GM18498 (cell line): ENCODE data around the gene MDH2.
"Not testable (repeated sequence)": the region's sequence is repeated elsewhere in the genome, so short reads cannot be mapped to it uniquely, and the experiment has no call there.

ENCODE experiments used
- ATAC-seq: cut with Tn5 transposase; IDR thresholded peaks from one replicate; pipeline ENCODE4 v1.9.1; 2021; ENCODE audit warnings: mild to moderate bottlenecking, moderate library complexity; ENCODE audit not compliant: unreplicated experiment

Gene MDH2

GRCh38 chr7:76044375-76044865, 3.5 kb upstream of the MDH2 start:
- no peak for ATAC-seq

GRCh38 chr7:76047305-76047810, 548 bp upstream of the MDH2 start:
- no peak for ATAC-seq

- no peak for ATAC-seq
These were observed 722 bp downstream of the MDH2 start for GRCh38 chr7:76048668-76048988.

- ATAC-seq, result no peak
These were observed 1.4 kb downstream of the MDH2 start for GRCh38 chr7:76049295-76049694.

- no peak for ATAC-seq
These were observed 2.6 kb downstream of the MDH2 start for GRCh38 chr7:76050545-76050944.

- ATAC-seq, result no peak
These were observed 3.9 kb downstream of the MDH2 start for GRCh38 chr7:76051840-76052239.

- not testable (repeated sequence) for ATAC-seq
These were observed 4.8 kb downstream of the MDH2 start for GRCh38 chr7:76052681-76053080.

GRCh38 chr7:76053461-76053860, 5.6 kb downstream of the MDH2 start:
- ATAC-seq, result no peak

- no peak for ATAC-seq
These were observed 6.5 kb downstream of the MDH2 start for GRCh38 chr7:76054123-76055120.

GRCh38 chr7:76056241-76056640, 8.3 kb downstream of the MDH2 start:
- ATAC-seq, result no peak

- ATAC-seq, result no peak
These were observed 9.4 kb downstream of the MDH2 start for GRCh38 chr7:76057103-76057812.

- ATAC-seq, result no peak
These were observed 9.9 kb downstream of the MDH2 start for GRCh38 chr7:76057813-76058145.

GRCh38 chr7:76058745-76059144, 10.8 kb downstream of the MDH2 start:
- ATAC-seq, result not testable (repeated sequence)

GRCh38 chr7:76060842-76061241, 12.9 kb downstream of the MDH2 start:
- no peak for ATAC-seq

- no peak for ATAC-seq
These were observed 14.3 kb downstream of the MDH2 start for GRCh38 chr7:76062254-76062653.

GRCh38 chr7:76063114-76063513, 15.2 kb downstream of the MDH2 start:
- ATAC-seq, result no peak

- no peak for ATAC-seq
These were observed 15.6 kb downstream of the MDH2 start for GRCh38 chr7:76063525-76063924.

- no peak for ATAC-seq
These were observed 16.5 kb downstream of the MDH2 start for GRCh38 chr7:76064208-76064970.

GRCh38 chr7:76065016-76065612, 17.2 kb downstream of the MDH2 start:
- ATAC-seq, result no peak

GRCh38 chr7:76066716-76067503, 19.0 kb downstream of the MDH2 start:
- no peak for ATAC-seq
